Adrenal gland (tissue), 12 donors: ENCODE measurements around the gene MTHFD2L. TPM values are rescaled to one million over a fixed set of nuclear protein-coding genes. Genes with fewer than 3 reads are reported as not detected.

Experiments
- DNase-seq, 7 donors: peaks; one replicate each; pipeline ENCODE4 v3.0.0-alpha.2; 2019 to 2020
- H3K27ac ChIP-seq, 5 donors: fragments of 200-600 bp; sonication (generic) in 4 of 5; 1 replicate in 3 of 5; 2 replicates in 2 of 5; pipeline versions ENCODE4 v1.5.1 to v1.8.0; 2016 to 2020; ENCODE audit warnings: mild to moderate bottlenecking in 1 of 5
- H3K27me3 ChIP-seq: fragments of 200-600 bp; 2 replicates; pipeline ENCODE4 v1.8.0; 2021
- H3K36me3 ChIP-seq, 2 donors: fragments of 200-600 bp; replicated peaks in 1 of 2; 1 replicate in 1 of 2; 2 replicates in 1 of 2; pipeline versions ENCODE4 v1.5.1 to v1.8.0; 2018 to 2022
- H3K4me1 ChIP-seq, 2 donors: fragments of 200-600 bp; replicated peaks in 1 of 2; 1 replicate in 1 of 2; 2 replicates in 1 of 2; pipeline versions ENCODE4 v1.5.1 to v1.8.0; 2018 to 2021
- H3K4me3 ChIP-seq, 4 donors: fragments of 200-600 bp; sonication (generic) in 3 of 4; one replicate each; pipeline ENCODE4 v1.5.1; 2016 to 2018
- H3K9me3 ChIP-seq, 3 donors: fragments of 200-600 bp; sonication (generic) in 1 of 3; replicated peaks in 1 of 3; 1 replicate in 2 of 3; 2 replicates in 1 of 3; pipeline versions ENCODE4 v1.5.1 to v1.8.0; 2016 to 2021
- POLR2A ChIP-seq, 2 donors: fragments of 450-650 bp; IDR thresholded peaks; one replicate each; pipeline ENCODE4 v1.6.1; 2017; ENCODE audit warnings: antibody characterized with exemption in 2 of 2, mild to moderate bottlenecking in 2 of 2, moderate library complexity in 1 of 2
- WGBS, 4 donors: extraction: QIAGEN DNeasy Blood & Tissue Kit in 2 of 4; methylation state at CpG; one replicate each; pipeline versions ENCODE4 v1.1.5 to v1.1.7; 2013 to 2017; 5-methylcytosine and 5-hydroxymethylcytosine counted together
- intact Hi-C, 2 donors: fragments of 100-400 bp; cut with DNase I; formaldehyde crosslinking; loops; one replicate each; pipeline versions ENCODE4 v1.14.1 to v1.15.0; 2022 to 2023
- polyA plus RNA-seq, 3 donors: library from polyadenylated mRNA; stranded (reverse); fragments of 200-250 nt in 2 of 3; fragments of 350-450 nt in 1 of 3; fragmentation: Illumina TruSeq in 1 of 3; extraction: RNeasy Lipid Tissue Mini Kit (QIAGEN cat#74804) in 1 of 3; gene quantifications; one replicate each; pipeline ENCODE4 v1.2.3, GENCODE V29; 2013 to 2014
- total RNA-seq, 9 donors: library from RNA; depleted of rRNA in 4 of 9; stranded (reverse); fragments of >200 nt in 4 of 9; fragments of 120-200 nt in 1 of 9; fragmentation: NEBNext Ultra II Directional in 1 of 9; extraction: Animal tissue kit (Norgen Biotek cat#: 25700) in 1 of 9; gene quantifications; one replicate each; pipeline versions ENCODE4 v1.1.0 to v1.2.4, GENCODE V29; 2013 to 2023
- TF ChIP-seq, protein P1 (sequence below), 6 experiments: fragments of 450-650 bp in 4 of 6; fragments of 200-600 bp in 2 of 6; sonication (generic) in 1 of 6; IDR thresholded peaks; 1 replicate in 5 of 6; 2 replicates in 1 of 6; pipeline versions ENCODE4 v1.5.1 to v1.8.0; 2016 to 2021; ENCODE audit warnings: antibody characterized with exemption in 6 of 6, mild to moderate bottlenecking in 2 of 6, moderate library complexity in 1 of 6
- donor health status: healthy with polysubstance abuse.
- donor health status: Bipolar disorder and iron deficiency.
- donor health status: DM: yes; HTN: yes; CAD: no.
- donor health status: DM: no; HTN: no; CAD: no.
- donor health status: DM: no; HTN: no; CAD: no.
- donor health status: DM: yes; HTN: yes; CAD: no.

The MTHFD2L gene
- total and polyA plus RNA-seq, 12 donors: 9.8 to 38.2 (median 15.9) TPM

DNA sequence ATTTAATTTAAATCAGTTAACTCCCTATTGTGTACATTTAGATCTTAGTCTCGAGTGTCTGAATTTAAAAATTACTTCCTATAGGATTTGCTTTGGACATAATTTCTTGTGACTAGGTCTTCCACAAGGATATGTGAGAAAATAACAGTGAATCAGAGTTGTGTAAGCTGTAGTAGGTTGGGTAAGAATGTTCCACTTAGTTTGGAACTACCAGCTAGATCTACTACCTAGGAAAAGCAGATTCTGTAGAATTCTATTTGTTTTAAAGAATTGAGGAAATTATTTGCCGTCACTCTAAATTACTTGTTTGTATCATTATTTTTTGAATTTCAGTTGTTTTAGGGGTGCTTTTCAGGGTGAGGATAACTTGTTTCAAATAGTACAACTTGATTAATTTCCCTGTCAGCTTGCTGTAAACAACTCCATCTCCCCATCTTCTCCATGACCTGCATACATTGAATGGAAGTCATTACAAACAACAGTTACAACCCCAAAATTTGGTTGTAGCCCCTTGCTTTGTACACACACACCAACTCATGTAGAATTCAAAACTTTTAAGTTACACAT lies 1.3 kb downstream of the MTHFD2L start:
- 60 to 74% (median 68%) methylated on average over 2 of the region's 2 CpGs for WGBS, 4 donors

DNA sequence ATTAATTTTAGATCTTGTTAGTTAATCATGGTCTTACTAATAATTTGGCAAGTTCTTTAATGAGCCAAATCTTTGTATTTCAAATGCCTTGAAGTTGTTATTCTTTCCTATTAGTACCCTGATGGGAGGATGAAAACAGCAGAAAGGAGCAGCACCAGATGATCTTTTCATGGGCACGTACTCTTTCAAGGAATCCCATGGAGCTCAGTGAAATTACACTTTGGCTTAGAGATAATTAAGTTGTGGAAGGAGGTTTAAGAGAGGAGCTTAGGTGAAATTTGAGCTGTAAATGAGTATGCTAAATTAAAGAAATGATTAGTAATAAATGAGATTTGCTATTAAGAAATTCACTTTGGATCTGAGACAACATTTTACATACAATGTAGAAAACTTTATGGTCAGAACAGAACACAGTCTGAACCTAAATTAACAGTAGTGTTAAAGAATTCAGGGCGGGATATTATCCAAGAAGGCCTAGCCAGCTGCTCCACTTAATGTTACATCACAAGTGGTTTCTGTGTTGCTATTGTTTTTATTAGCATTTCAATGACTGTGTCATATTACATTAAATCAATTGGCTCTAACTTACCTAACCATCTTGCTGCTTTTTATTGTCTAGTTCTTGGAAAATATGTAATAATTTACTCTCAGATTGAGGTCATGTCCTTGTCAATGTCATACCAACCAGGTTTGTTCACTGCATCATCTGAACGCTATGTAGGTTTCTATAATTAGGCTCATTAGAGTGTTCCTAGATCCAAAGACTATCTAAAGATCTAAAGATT lies 3.9 kb downstream of the MTHFD2L start:
- intact Hi-C loops: no loop called here
- H3K9me3 ChIP-seq: no peaks in the 10 kb centered on the region
- H3K27ac ChIP-seq: peak overlapping the region in 1 of 5 donors; percentile 14
- no peak for DNase-seq
- H3K4me1 ChIP-seq: peaks cover 8 to 22% of the 10 kb centered on the region in 2 donors
- peaks cover 0 to 10% of the 10 kb centered on the region in 2 donors for H3K36me3 ChIP-seq
- no peak overlapping the region for H3K4me3 ChIP-seq
- 72 to 75% (median 73%) methylated on average over 3 of the region's 3 CpGs for WGBS, 4 donors
- TF ChIP-seq POLR2A (IDR thresholded peaks at IDR 0.05): no peak
- TF ChIP-seq, protein P1, sequence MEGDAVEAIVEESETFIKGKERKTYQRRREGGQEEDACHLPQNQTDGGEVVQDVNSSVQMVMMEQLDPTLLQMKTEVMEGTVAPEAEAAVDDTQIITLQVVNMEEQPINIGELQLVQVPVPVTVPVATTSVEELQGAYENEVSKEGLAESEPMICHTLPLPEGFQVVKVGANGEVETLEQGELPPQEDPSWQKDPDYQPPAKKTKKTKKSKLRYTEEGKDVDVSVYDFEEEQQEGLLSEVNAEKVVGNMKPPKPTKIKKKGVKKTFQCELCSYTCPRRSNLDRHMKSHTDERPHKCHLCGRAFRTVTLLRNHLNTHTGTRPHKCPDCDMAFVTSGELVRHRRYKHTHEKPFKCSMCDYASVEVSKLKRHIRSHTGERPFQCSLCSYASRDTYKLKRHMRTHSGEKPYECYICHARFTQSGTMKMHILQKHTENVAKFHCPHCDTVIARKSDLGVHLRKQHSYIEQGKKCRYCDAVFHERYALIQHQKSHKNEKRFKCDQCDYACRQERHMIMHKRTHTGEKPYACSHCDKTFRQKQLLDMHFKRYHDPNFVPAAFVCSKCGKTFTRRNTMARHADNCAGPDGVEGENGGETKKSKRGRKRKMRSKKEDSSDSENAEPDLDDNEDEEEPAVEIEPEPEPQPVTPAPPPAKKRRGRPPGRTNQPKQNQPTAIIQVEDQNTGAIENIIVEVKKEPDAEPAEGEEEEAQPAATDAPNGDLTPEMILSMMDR (IDR thresholded peaks at IDR 0.05): no peak
- H3K27me3 ChIP-seq: no peaks in the 10 kb centered on the region

More for the DNA sequence above, 1.3 kb downstream of the MTHFD2L start:
- TF ChIP-seq POLR2A (IDR thresholded peaks at IDR 0.05): no peak
- intact Hi-C loops: no loop called here
- H3K36me3 ChIP-seq: peaks cover 0 to 10% of the 10 kb centered on the region in 2 donors
- peak overlapping the region in 4 of 5 donors; percentile 24 to 100 (median 90) for H3K27ac ChIP-seq
- H3K4me1 ChIP-seq: peaks cover 13 to 29% of the 10 kb centered on the region in 2 donors
- H3K27me3 ChIP-seq: no peaks in the 10 kb centered on the region
- H3K9me3 ChIP-seq: no peaks in the 10 kb centered on the region
- peak overlapping the region in 2 of 4 donors; percentile 46 to 77 for H3K4me3 ChIP-seq
- DNase-seq: no peak

DNA sequence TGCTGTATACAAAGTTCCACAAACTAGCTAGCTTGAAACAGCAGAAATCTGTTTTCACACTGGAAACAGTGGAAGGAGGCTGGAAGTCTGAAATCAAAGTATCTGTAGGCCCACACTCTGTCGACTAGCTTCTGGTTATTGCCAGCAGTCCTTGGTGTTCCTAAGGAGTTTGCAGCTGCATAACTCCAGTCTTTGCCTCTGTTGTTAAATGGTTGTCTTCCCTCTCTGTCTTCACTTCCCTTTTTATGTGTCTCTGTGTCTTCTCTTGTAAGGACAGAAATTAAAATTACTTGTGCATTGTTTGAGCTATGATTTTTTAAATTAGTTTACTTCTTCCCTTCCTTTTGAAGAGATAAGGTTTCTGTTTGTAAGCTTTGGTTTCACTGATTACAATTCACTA lies 8.2 kb downstream of the MTHFD2L start:
- no peak for DNase-seq
- H3K4me3 ChIP-seq: no peak overlapping the region
- no peak overlapping the region for H3K27ac ChIP-seq
- no peaks in the 10 kb centered on the region for H3K4me1 ChIP-seq
- H3K27me3 ChIP-seq: no peaks in the 10 kb centered on the region
- TF ChIP-seq, protein P1 (IDR thresholded peaks at IDR 0.05): no peak
- no peak for TF ChIP-seq POLR2A (IDR thresholded peaks at IDR 0.05)
- WGBS, 4 donors: 62 to 80% (median 69%) methylated on average over 1 of the region's 1 CpG
- intact Hi-C loops: no loop called here
- no peaks in the 10 kb centered on the region for H3K9me3 ChIP-seq
- no peaks in the 10 kb centered on the region for H3K36me3 ChIP-seq

DNA sequence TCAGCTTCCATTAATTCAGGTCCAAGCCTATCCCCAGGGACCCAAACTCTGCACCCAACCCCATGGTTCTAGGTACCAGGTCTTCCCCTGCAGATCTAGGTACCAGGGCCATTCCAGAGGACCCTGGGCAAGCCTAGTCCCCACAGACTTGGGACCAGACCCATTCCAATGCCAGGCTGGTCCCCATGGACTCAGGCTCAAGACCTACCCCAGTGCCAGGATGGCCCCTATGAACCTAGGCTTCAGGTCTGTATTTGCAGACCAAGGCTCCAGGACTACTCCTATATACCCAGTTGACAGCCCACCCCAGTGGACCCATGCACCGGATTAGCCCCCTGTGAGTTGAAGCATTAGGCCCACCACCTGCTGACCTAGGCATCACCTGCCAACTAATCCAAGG lies 8.9 kb downstream of the MTHFD2L start:
- H3K4me3 ChIP-seq: no peak overlapping the region
- H3K27me3 ChIP-seq: no peaks in the 10 kb centered on the region
- intact Hi-C loops: no loop called here
- 83 to 100% (median 98%) methylated on average over 1 of the region's 1 CpG for WGBS, 4 donors
- DNase-seq: no peak
- TF ChIP-seq, protein P1 (IDR thresholded peaks at IDR 0.05): no peak
- TF ChIP-seq POLR2A (IDR thresholded peaks at IDR 0.05): no peak
- no peaks in the 10 kb centered on the region for H3K4me1 ChIP-seq
- H3K36me3 ChIP-seq: no peaks in the 10 kb centered on the region
- H3K9me3 ChIP-seq: no peaks in the 10 kb centered on the region
- no peak overlapping the region for H3K27ac ChIP-seq
